ENCODE data around the gene SLC41A1.

SLC41A1 gene

GRCh38 chr1:205751036-205751651, 61.9 kb downstream of the SLC41A1 start:
- DNase-seq (ENCODE audit: low read depth) = no peak

DNA sequence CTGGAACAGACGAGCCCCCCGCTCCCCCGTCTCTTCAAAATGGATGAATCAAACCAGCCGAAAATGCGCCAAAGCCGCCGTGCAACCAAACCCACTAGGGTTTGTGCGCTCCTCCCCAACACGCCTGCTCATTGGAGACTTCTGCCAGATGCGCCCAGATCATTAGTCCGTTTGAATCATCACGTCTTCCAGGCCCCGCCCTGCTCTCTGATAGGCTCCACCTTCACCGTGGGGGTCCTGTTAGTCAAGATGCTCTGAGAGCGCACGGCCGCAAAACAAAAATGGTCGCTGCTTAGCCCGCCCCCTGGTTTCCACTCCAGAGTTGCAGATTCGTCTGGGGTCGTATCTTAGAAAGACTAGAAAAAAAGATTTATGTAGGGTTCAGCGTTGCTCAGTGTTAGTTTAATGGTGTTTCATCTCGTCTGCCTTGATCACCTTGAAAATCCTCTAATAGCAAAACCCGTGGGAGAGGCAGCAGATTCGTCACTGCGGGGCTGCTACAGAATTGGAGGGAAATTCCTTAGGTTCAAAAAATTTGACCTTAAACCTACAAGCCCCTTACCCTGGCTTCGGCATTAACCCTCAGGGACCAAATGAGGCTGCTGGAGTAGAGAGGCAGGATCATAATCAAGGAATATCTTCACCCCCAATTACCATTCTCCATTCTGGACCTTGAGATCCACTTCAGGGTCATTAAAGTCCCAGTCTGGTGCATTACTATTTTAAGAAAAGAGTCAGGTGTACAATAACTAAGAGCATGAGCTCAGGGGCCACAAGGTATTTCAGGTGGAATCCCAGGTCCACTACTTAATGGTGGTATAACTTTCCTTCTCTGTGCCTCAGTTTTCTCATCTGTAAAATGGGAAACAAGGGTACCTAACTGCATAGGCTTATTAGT, 62.6 kb downstream of the SLC41A1 start, which contains the start of gene NUCKS1:
TSS of gene NUCKS1 (minus strand) at position 45 of the 898 bp plus-strand sequence. CDS start 209 bp downstream, outside the sequence.
- peak; percentile 95 for DNase-seq (ENCODE audit: low read depth)

DNA sequence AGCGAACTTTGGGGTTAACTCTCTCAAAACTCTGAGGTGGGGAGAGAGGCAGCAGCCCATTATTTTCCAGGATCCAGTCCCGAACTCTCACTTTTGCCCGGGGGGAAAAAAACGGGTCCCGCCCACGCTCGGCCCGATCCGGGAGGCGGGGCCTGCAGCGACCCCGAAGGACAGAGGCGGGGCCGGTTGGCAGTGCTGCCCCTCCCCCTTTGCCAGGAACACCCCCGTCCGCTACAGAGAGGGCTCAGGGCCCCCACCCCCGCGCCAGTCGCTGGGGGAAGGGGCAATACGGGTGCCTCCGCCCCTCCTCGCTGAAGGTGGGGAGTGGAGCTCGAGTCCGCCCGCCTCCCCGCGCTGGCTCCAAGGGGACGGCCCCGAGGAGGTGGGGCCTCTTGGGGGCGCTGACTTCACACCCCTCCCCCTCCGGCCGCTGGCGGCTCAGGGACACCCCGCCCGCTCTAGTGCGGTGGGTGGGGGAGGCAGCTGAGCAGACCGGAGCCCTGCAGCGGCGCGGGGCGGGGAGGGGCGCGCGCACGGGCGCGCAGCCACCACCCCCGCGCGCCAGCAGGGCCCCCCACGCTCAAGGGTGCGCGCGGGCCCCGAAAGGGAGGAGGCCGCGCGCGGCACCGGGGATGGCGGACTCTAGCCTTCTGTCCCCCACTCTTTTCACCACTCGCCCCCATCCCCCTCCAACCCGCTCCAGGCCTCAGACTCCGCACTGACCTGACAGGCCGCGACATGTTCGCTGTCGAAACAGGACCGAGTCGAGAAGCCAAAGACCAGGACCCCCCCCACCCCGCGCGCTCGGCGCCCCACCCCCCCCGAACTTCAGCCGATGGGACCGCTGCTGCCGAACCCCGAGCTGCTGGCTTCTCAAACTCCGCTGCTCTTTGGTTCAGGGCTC, 63.5 kb downstream of the SLC41A1 start:
- DNase-seq (ENCODE audit: low read depth) = peak; percentile 94

GRCh38 chr1:205748403-205749233, 64.4 kb downstream of the SLC41A1 start:
- DNase-seq (ENCODE audit: low read depth) = no peak

GRCh38 chr1:205746757-205747412, 66.1 kb downstream of the SLC41A1 start:
- DNase-seq (ENCODE audit: low read depth) = no peak

DNA sequence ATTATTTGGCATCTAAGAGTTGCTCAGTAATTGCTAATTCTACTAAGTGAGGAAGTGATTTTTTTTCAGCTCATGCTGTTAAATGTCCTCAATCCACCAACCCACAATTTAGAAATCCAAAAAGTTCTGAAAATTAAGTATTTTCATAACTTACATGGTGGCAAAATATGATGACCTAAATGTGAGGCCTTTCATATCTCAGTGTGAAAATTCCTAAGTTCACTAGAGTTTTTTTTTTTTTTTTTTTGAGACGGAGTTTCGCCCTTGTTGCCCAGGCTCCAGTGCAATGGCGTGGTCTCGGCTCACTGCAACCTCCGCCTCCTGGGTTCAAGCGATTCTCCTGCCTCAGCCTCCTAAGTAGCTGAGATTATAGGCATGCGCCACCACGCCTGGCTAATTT, 68.6 kb downstream of the SLC41A1 start:
- DNase-seq (ENCODE audit: low read depth) = no peak

DNA sequence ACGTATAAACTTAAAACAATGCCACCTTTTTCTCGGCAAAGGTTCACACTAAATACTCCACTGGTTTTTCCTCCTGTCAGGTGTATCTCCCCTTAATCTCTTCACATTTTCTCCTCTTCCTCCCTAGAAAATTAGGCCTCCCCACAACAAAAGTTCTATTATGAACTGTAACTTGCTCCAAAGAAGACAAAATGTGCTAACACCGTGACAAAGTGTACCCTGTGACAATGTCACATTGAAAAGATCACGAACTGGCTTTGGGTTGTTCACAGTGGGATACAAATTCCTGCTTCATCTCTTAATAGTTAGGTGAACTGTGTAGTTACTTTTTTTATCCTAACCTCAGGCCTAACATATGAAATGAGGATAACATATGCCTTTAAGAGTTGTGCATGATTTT, 69.0 kb downstream of the SLC41A1 start:
- no peak for DNase-seq (ENCODE audit: low read depth)

DNA sequence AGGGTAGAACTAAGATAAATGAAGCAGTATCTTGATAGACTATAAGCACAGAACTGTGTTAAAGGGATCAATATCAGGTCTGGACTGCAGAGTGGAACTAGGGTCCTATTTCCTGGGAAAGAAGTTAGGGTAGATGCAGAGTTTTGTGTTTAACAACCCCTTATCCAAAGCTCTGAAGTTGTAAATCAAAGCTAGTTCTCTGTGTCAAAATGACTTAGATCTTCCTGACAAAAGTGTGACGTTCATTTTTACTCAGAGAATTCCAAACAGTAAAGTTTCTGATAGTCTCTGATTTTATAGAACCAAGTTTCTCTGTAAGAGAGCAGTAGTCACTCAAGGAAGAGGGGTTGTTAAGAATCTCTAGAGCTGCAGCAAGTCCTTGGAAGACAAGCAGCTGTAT, 71.3 kb downstream of the SLC41A1 start:
- no peak for DNase-seq (ENCODE audit: low read depth)

DNA sequence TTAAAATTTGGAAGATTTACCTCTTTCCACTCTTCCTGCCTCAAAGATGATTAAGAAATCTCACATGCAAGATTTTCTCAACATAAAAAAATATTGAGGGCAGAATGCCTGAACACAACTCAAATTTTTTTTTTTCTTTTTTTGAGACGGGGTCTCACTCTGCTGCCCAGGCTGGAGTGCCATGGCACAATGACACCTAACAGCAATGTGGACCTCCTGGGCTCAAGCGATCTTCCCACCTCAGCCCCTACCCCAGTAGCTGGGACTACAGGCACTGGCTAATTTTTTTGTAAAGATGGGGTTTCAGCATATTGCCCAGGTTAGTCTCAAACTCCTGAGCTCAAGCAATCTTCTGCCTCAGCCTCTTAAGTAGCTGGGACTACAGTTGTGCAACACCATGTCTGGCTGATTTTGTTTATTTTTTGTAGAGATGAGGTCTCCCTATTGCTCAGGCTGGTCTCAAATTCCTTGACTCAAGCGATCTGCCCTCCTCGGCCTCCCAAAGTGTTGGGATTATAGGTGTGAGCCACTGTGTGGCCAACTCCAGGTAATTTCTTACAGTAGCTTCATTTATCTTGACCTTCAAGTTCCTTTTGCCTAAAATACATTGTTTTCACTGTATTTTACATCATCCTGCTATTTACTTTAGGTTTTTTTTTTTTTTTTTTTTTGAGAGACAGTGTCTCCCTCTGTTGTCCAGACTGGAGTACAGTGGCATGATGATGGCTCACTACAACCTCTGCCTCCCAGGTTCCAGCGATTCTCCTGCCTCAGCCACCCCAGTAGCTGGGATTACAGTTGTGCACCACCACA, 73.4 kb downstream of the SLC41A1 start:
- DNase-seq (ENCODE audit: low read depth) = no peak

Data from T-helper 22 cell (primary cell).